GM12874 (cell line): ENCODE results near the gene RC3H2.

ENCODE experiments used
- TF ChIP-seq, protein P1 (sequence below): IDR thresholded peaks from 2 replicates; pipeline ENCODE4 v1.5.1; 2011; ENCODE audit warnings: low read depth, mild to moderate bottlenecking, control low read depth, low read length, moderate library complexity; ENCODE audit not compliant: insufficient read depth

RC3H2 gene

GRCh38 chr9:122912964-122913673 is 8.0 kb upstream of the RC3H2 start, which contains the start of gene ZBTB6:
Gene ZBTB6, minus strand, starts transcription at chr9:122913323. Its CDS starts 1,251 bp downstream, at chr9:122912072.
- TF ChIP-seq, protein P1, sequence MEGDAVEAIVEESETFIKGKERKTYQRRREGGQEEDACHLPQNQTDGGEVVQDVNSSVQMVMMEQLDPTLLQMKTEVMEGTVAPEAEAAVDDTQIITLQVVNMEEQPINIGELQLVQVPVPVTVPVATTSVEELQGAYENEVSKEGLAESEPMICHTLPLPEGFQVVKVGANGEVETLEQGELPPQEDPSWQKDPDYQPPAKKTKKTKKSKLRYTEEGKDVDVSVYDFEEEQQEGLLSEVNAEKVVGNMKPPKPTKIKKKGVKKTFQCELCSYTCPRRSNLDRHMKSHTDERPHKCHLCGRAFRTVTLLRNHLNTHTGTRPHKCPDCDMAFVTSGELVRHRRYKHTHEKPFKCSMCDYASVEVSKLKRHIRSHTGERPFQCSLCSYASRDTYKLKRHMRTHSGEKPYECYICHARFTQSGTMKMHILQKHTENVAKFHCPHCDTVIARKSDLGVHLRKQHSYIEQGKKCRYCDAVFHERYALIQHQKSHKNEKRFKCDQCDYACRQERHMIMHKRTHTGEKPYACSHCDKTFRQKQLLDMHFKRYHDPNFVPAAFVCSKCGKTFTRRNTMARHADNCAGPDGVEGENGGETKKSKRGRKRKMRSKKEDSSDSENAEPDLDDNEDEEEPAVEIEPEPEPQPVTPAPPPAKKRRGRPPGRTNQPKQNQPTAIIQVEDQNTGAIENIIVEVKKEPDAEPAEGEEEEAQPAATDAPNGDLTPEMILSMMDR = no peak

GRCh38 chr9:122912671-122912963 is 7.5 kb upstream of the RC3H2 start:
- TF ChIP-seq, protein P1 = no peak

GRCh38 chr9:122904466-122904822 is 715 bp downstream of the RC3H2 start:
- TF ChIP-seq, protein P1 = no peak

- TF ChIP-seq, protein P1 = no peak
These were observed 4.4 kb downstream of the RC3H2 start for GRCh38 chr9:122900791-122901190.

DNA sequence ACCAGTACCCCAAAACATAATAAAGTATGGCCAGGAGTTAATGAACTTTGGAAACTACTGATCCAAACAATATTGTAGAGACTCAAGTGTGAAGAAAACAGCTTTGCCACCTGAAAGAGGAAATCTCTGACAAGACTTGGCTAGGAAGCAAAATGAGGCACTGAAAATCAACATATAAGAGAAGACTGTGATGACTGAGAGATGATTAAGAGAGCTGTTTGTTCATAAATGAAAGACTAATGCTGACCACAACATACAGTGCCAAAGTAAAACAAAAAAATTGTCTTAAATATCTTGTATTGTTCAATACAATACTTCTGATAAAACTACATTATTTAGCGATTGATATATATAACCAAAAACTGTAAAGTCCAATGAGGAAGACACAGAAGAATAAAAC is 7.2 kb downstream of the RC3H2 start:
- TF ChIP-seq, protein P1 = no peak

DNA sequence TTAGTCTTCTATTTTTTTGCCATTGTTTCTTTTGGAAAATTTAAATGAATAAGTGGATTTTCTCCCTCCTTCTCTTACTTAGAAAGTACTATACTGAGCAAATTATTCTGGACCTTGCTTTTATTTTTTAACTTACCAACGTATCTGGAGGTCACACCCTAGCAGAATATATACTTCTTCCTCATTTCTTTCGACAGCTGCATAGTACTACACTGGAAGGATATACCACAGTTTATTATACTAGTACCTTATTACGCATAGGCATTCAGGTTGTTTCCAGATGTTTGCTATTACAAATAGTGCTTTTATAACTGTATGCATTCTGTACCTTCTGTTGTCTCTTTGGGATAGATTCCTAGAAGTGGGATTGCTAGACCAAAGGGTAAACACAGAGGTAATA is 16.7 kb downstream of the RC3H2 start:
- TF ChIP-seq, protein P1 = no peak

- TF ChIP-seq, protein P1 = no peak
These were observed 22.0 kb downstream of the RC3H2 start for GRCh38 chr9:122883125-122883524.
